Glutamatergic neuron (in vitro differentiated cells): Measurements from ENCODE around the gene SPINK14. TPM values are rescaled to one million over a fixed set of nuclear protein-coding genes. Genes with fewer than 3 reads are reported as not detected.

Source experiments
- DNase-seq: peaks from one replicate; pipeline ENCODE4 v3.0.0; 2022
- H3K27ac Mint-ChIP-seq: one replicate; pipeline ENCODE4 v1.8.0; 2020; ENCODE audit warnings: mild to moderate bottlenecking, mixed read lengths, inconsistent platforms; ENCODE audit not compliant: unreplicated experiment
- H3K27me3 Mint-ChIP-seq: one replicate; pipeline ENCODE4 v1.8.0; 2020; ENCODE audit warnings: mild to moderate bottlenecking, moderate library complexity, mixed read lengths, inconsistent platforms; ENCODE audit not compliant: unreplicated experiment
- H3K36me3 Mint-ChIP-seq: one replicate; pipeline ENCODE4 v1.8.0; 2020; ENCODE audit warnings: mild to moderate bottlenecking, mixed read lengths, inconsistent platforms; ENCODE audit not compliant: unreplicated experiment
- H3K4me1 Mint-ChIP-seq: one replicate; pipeline ENCODE4 v1.8.0; 2020; ENCODE audit warnings: mild to moderate bottlenecking, low read depth, mixed read lengths, inconsistent platforms; ENCODE audit not compliant: unreplicated experiment
- H3K4me3 Mint-ChIP-seq: one replicate; pipeline ENCODE4 v1.8.0; 2020; ENCODE audit warnings: mild to moderate bottlenecking, mixed read lengths, inconsistent platforms; ENCODE audit not compliant: unreplicated experiment
- H3K9me3 Mint-ChIP-seq: one replicate; pipeline ENCODE4 v1.8.0; 2020; ENCODE audit warnings: mild to moderate bottlenecking, moderate library complexity, mixed read lengths, inconsistent platforms; ENCODE audit not compliant: unreplicated experiment
- CTCF ChIP-seq: fragments of 200-600 bp; sonication (generic); IDR thresholded peaks from one replicate; pipeline ENCODE4 v1.5.0; 2021; ENCODE audit not compliant: partially characterized antibody, unreplicated experiment
- total RNA-seq: library from RNA; stranded (reverse); fragmentation: NEBNext Ultra II Directional; extraction: Animal tissue kit (Norgen Biotek cat#: 25700); gene quantifications from one replicate; pipeline ENCODE4 v1.2.1, GENCODE V29; 2021; ENCODE audit not compliant: unreplicated experiment

The SPINK14 gene
- total RNA-seq, 1 donor from 2014 or later = not detected

- Mint-ChIP-seq H3K4me3 (no peak overlapping the region), H3K36me3 (no peaks in the 10 kb centered on the region), H3K4me1 (no peaks in the 10 kb centered on the region), H3K9me3 (no peaks in the 10 kb centered on the region), H3K27me3 (peaks cover 2% of the 10 kb centered on the region), H3K27ac (no peak overlapping the region)
- DNase-seq = no peak
- TF ChIP-seq CTCF = no peak
These were observed 37.5 kb downstream of the SPINK14 start for GRCh38 chr5:148205865-148206264.

- Mint-ChIP-seq H3K4me3 (no peak overlapping the region), H3K27me3 (peaks cover 2% of the 10 kb centered on the region), H3K27ac (no peak overlapping the region), H3K36me3 (no peaks in the 10 kb centered on the region), H3K4me1 (no peaks in the 10 kb centered on the region), H3K9me3 (no peaks in the 10 kb centered on the region)
- no peak for DNase-seq
- TF ChIP-seq CTCF = no peak
These were observed 38.3 kb downstream of the SPINK14 start for GRCh38 chr5:148206620-148207019.

GRCh38 chr5:148208226-148208625 lies 39.9 kb downstream of the SPINK14 start:
- H3K27ac Mint-ChIP-seq = no peak overlapping the region
- no peak for TF ChIP-seq CTCF
- H3K36me3 Mint-ChIP-seq = no peaks in the 10 kb centered on the region
- H3K9me3 Mint-ChIP-seq = no peaks in the 10 kb centered on the region
- H3K27me3 Mint-ChIP-seq = peaks cover 2% of the 10 kb centered on the region
- H3K4me3 Mint-ChIP-seq = no peak overlapping the region
- no peaks in the 10 kb centered on the region for H3K4me1 Mint-ChIP-seq
- no peak for DNase-seq

GRCh38 chr5:148209151-148209770 lies 40.9 kb downstream of the SPINK14 start:
- Mint-ChIP-seq H3K9me3 (no peaks in the 10 kb centered on the region), H3K27me3 (peaks cover 2% of the 10 kb centered on the region), H3K36me3 (no peaks in the 10 kb centered on the region), H3K4me3 (no peak overlapping the region), H3K4me1 (no peaks in the 10 kb centered on the region), H3K27ac (no peak overlapping the region)
- no peak for DNase-seq
- no peak for TF ChIP-seq CTCF

GRCh38 chr5:148214665-148215185 lies 46.4 kb downstream of the SPINK14 start:
- H3K27ac Mint-ChIP-seq = no peak overlapping the region
- no peak for DNase-seq

More at GRCh38 chr5:148214665-148215185, 46.4 kb downstream of the SPINK14 start:
- Mint-ChIP-seq H3K36me3 (no peaks in the 10 kb centered on the region), H3K27me3 (no peaks in the 10 kb centered on the region), H3K4me3 (no peak overlapping the region), H3K9me3 (no peaks in the 10 kb centered on the region), H3K4me1 (no peaks in the 10 kb centered on the region)
- no peak for TF ChIP-seq CTCF
